OCI-LY7 (cell line): ENCODE data around the gene RAMP1. TPM values are rescaled to one million over a fixed set of nuclear protein-coding genes. Genes with fewer than 3 reads are reported as not detected.

Experiments
- BruUV-seq: library from RNA; stranded (reverse); fragments of 400-500 nt; replicated peaks from 2 replicates; lab custom pipeline; 2021; lab: Mats Ljungman, UMichigan
- CTCF ChIA-PET: fragments of 300-600 bp; sonication (Branson Sonifier 250); formaldehyde crosslinking; loops from one replicate; lab custom pipeline; 2022; ENCODE audit warnings: antibody characterized with exemption; ENCODE audit not compliant: unreplicated experiment; lab: Charles Lee
- POLR2A ChIA-PET: fragments of 300-600 bp; sonication (Branson Sonifier 250); formaldehyde crosslinking; loops from one replicate; lab custom pipeline; 2022; ENCODE audit warnings: antibody characterized with exemption; lab: Charles Lee
- DNase-seq: peaks from one replicate; pipeline ENCODE4 v3.0.0-alpha.2; 2015; ENCODE audit warnings: low spot score
- H2AFZ ChIP-seq: fragments of 200-600 bp; sonication (generic), shearing (Covaris generic); 2 replicates; pipeline ENCODE4 v1.6.1; 2014; ENCODE audit warnings: mild to moderate bottlenecking, antibody characterized with exemption, low read length, moderate library complexity
- H3K27ac ChIP-seq: fragments of 200-600 bp; sonication (generic); 2 replicates; pipeline ENCODE4 v1.5.1; 2014; ENCODE audit warnings: mixed run types, low read depth, mild to moderate bottlenecking, moderate library complexity, low read length, inconsistent platforms; ENCODE audit not compliant: poor library complexity, severe bottlenecking
- H3K36me3 ChIP-seq: fragments of 200-600 bp; sonication (generic); 2 replicates; pipeline ENCODE4 v1.6.1; 2014; ENCODE audit warnings: mild to moderate bottlenecking, antibody characterized with exemption, low read length, moderate library complexity, mixed read lengths; ENCODE audit not compliant: insufficient read depth
- H3K4me1 ChIP-seq: fragments of 200-600 bp; sonication (generic); 2 replicates; pipeline ENCODE4 v1.5.1; 2014; ENCODE audit warnings: mild to moderate bottlenecking, low read length; ENCODE audit not compliant: insufficient read depth, poor library complexity, severe bottlenecking
- H3K4me2 ChIP-seq: fragments of 200-600 bp; sonication (generic); 2 replicates; pipeline ENCODE4 v1.6.1; 2014; ENCODE audit warnings: mild to moderate bottlenecking, low read length
- H3K4me3 ChIP-seq: fragments of 200-600 bp; sonication (generic); 2 replicates; pipeline ENCODE4 v1.5.1; 2014; ENCODE audit warnings: mild to moderate bottlenecking, low read depth, low read length; ENCODE audit not compliant: poor library complexity, severe bottlenecking
- H3K79me2 ChIP-seq: fragments of 200-600 bp; sonication (generic); 2 replicates; pipeline ENCODE4 v1.6.1; 2016; ENCODE audit warnings: low read depth, mild to moderate bottlenecking, low read length, moderate library complexity, mixed read lengths; ENCODE audit not compliant: insufficient read depth
- H3K9me2 ChIP-seq: fragments of 200-600 bp; sonication (generic); 2 replicates; pipeline ENCODE4 v1.6.1; 2016; ENCODE audit warnings: mild to moderate bottlenecking, low read length, mixed read lengths; ENCODE audit not compliant: insufficient read depth
- H3K9me3 ChIP-seq: fragments of 200-600 bp; sonication (generic); 2 replicates; pipeline ENCODE4 v1.6.1; 2014; ENCODE audit warnings: mild to moderate bottlenecking, mixed run types, low read length, mixed read lengths
- H4K20me1 ChIP-seq: fragments of 200-600 bp; sonication (generic); 2 replicates; pipeline ENCODE4 v1.6.1; 2014; ENCODE audit warnings: mild to moderate bottlenecking, antibody characterized with exemption, low read length, moderate library complexity, mixed read lengths; ENCODE audit not compliant: insufficient read depth
- EZH2phosphoT487 ChIP-seq: fragments of 200-600 bp; sonication (generic); IDR thresholded peaks from 2 replicates; pipeline ENCODE4 v1.6.1; 2018; ENCODE audit warnings: low read depth, borderline replicate concordance, mild to moderate bottlenecking, mixed run types, antibody characterized with exemption, low read length, moderate library complexity, mixed read lengths
- intact Hi-C: fragments of 100-400 bp; cut with micrococcal nuclease; formaldehyde crosslinking; loops from one replicate; pipeline ENCODE4 v1.10.0; 2022; ENCODE audit not compliant: unreplicated experiment
- total RNA-seq, 2 experiments: library from RNA; depleted of rRNA in 1 of 2; stranded (reverse); fragments of >200 nt in 1 of 2; shearing (Covaris generic) in 1 of 2; gene quantifications; 2 replicates each; pipeline ENCODE4 v1.2.3, GENCODE V29; 2014 to 2022
- TF ChIP-seq, protein P1 (sequence below): fragments of 200-600 bp; sonication (generic); conservative IDR thresholded peaks from 2 replicates; pipeline ENCODE4 v1.5.1; 2014; ENCODE audit warnings: mild to moderate bottlenecking, antibody characterized with exemption, low read length, moderate library complexity, mixed read lengths

RAMP1 gene
- total RNA-seq, 2 experiments from 2014 or later, result not detected

DNA sequence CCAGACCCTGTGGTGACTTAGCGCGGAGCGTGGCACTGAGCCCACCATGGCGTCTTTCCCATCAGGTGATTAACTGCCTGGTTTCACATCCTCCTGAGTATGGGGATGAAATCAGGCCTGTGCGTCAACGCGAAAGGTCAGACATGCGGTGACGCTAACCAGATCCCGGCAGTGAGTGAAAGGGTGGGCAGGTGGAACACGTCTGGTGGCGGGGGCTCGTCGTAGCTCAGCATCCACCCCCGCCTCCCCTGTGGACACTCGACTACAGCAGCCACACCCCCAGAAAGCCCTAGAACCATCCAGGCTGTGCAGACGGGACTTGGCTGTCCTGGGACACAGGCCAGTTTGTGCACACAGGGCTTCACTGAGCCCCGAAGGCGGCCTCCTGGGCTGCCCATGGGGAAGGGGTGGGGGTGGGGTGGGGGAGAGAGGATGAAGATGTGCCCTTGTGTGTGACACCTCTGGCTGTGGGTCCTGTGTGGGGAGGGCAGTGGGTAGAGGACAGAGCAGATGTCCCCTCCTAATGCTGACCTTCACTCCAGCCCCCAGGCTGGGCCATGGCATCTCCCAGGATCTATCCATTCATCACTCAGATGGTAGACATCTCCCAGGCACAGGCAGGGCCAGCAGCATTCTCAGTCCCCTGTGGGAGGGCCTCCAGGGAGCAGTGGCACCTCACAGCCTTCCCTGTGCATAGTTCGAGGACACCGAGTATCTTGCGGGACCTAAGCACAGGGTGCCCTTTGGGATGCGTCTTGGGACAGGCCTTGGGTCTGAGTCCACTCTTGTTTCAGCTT lies 27.5 kb downstream of the RAMP1 start:
- Histone ChIP-seq H2AFZ (no peak overlapping the region), H3K79me2 (no peaks in the 10 kb centered on the region), H3K4me2 (no peak overlapping the region), H3K4me3 (no peak overlapping the region), H3K36me3 (no peaks in the 10 kb centered on the region), H3K9me3 (no peaks in the 10 kb centered on the region), H3K9me2 (no peaks in the 10 kb centered on the region), H3K27ac (no peak overlapping the region), H3K4me1 (peaks cover 5% of the 10 kb centered on the region), H4K20me1 (no peaks in the 10 kb centered on the region)
- no TSS peak for BruUV-seq
- ChIA-PET POLR2A (interaction anchor here (0.6 kb wide), 1 partner anchor 76 kb away, joined by 5 read pairs; no protein-coding TSS in a partner anchor), CTCF (no interaction called here)
- no peak for DNase-seq
- TF ChIP-seq, protein P1, sequence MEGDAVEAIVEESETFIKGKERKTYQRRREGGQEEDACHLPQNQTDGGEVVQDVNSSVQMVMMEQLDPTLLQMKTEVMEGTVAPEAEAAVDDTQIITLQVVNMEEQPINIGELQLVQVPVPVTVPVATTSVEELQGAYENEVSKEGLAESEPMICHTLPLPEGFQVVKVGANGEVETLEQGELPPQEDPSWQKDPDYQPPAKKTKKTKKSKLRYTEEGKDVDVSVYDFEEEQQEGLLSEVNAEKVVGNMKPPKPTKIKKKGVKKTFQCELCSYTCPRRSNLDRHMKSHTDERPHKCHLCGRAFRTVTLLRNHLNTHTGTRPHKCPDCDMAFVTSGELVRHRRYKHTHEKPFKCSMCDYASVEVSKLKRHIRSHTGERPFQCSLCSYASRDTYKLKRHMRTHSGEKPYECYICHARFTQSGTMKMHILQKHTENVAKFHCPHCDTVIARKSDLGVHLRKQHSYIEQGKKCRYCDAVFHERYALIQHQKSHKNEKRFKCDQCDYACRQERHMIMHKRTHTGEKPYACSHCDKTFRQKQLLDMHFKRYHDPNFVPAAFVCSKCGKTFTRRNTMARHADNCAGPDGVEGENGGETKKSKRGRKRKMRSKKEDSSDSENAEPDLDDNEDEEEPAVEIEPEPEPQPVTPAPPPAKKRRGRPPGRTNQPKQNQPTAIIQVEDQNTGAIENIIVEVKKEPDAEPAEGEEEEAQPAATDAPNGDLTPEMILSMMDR, result no peak
- no peak for TF ChIP-seq EZH2phosphoT487
- intact Hi-C loops, result no loop called here

DNA sequence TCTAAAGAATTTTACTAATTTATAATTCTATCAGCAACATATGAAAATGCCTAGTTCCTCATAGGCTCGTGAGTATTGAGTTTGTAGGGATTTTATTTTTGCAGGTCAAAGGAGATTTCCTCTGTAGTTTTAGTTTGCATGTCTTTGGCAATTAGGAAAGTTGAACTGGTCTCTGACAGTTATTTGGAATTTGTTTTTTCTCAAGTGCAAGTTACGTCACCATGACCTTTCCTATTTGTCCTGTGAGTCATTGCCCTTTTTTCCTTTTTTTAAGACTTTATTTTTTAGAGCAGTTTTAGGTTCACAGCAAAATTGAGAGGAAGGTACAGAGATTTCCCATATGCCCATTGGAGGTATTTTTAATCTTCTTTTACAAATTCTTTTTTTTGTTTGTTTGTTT lies 29.0 kb downstream of the RAMP1 start:
- Histone ChIP-seq H4K20me1 (no peaks in the 10 kb centered on the region), H3K4me3 (no peak overlapping the region), H3K4me2 (no peak overlapping the region), H3K27ac (no peak overlapping the region), H3K9me3 (no peaks in the 10 kb centered on the region), H3K36me3 (no peaks in the 10 kb centered on the region), H3K9me2 (no peaks in the 10 kb centered on the region), H3K79me2 (no peaks in the 10 kb centered on the region), H3K4me1 (peaks cover 14% of the 10 kb centered on the region), H2AFZ (no peak overlapping the region)
- no peak for DNase-seq
- no TSS peak for BruUV-seq
- CTCF ChIA-PET, result no interaction called here
- no peak for TF ChIP-seq EZH2phosphoT487
- TF ChIP-seq, protein P1, result no peak
- POLR2A ChIA-PET, result no interaction called here
- intact Hi-C loops, result no loop called here

DNA sequence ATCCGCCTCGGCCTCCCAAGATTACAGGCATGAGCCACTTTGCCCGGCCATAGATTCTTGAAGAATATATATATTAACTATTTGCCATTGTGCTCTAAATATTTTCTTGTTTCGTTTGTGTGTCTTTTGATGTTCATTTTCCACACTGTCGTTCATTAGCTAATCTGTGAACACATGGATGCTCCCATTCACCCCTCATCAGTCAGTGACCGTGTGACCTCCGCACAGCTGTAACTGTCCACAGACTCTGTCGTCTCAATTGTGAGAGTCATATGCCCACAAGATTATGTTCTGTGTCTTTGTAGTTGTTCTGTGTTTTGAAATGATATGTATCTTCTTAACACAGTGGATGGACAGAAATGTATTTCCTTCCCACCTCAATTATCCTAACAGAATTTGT lies 29.6 kb downstream of the RAMP1 start:
- BruUV-seq, result no TSS peak
- Histone ChIP-seq H3K4me1 (peaks cover 14% of the 10 kb centered on the region), H3K36me3 (no peaks in the 10 kb centered on the region), H3K79me2 (no peaks in the 10 kb centered on the region), H4K20me1 (no peaks in the 10 kb centered on the region), H3K4me2 (no peak overlapping the region), H3K9me2 (no peaks in the 10 kb centered on the region), H3K27ac (no peak overlapping the region), H3K9me3 (no peaks in the 10 kb centered on the region), H3K4me3 (no peak overlapping the region), H2AFZ (no peak overlapping the region)
- POLR2A ChIA-PET, result no interaction called here
- CTCF ChIA-PET, result no interaction called here
- intact Hi-C loops, result no loop called here
- no peak for DNase-seq
- no peak for TF ChIP-seq EZH2phosphoT487
- TF ChIP-seq, protein P1, result no peak
